Measurements from ENCODE around the gene RBSN.

- TF ChIP-seq, protein P1, sequence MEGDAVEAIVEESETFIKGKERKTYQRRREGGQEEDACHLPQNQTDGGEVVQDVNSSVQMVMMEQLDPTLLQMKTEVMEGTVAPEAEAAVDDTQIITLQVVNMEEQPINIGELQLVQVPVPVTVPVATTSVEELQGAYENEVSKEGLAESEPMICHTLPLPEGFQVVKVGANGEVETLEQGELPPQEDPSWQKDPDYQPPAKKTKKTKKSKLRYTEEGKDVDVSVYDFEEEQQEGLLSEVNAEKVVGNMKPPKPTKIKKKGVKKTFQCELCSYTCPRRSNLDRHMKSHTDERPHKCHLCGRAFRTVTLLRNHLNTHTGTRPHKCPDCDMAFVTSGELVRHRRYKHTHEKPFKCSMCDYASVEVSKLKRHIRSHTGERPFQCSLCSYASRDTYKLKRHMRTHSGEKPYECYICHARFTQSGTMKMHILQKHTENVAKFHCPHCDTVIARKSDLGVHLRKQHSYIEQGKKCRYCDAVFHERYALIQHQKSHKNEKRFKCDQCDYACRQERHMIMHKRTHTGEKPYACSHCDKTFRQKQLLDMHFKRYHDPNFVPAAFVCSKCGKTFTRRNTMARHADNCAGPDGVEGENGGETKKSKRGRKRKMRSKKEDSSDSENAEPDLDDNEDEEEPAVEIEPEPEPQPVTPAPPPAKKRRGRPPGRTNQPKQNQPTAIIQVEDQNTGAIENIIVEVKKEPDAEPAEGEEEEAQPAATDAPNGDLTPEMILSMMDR (IDR thresholded peaks at IDR 0.05): no peak
- no peak for TF ChIP-seq EP300 (IDR thresholded peaks at IDR 0.05)
- no peak for TF ChIP-seq POLR2A (IDR thresholded peaks at IDR 0.05)
Measured at GRCh38 chr3:15063238-15063637, 35.7 kb downstream of the RBSN start.

All from ovary (tissue), 3 donors.